Ishikawa (cell line): ENCODE results near the gene RAD51B.

Experiments used
- EP300 ChIP-seq: IDR thresholded peaks from 2 replicates; pipeline ENCODE4 v1.6.1; 2012; ENCODE audit warnings: borderline replicate concordance
- FOXM1 ChIP-seq: IDR thresholded peaks from 2 replicates; pipeline ENCODE4 v1.6.1; 2012; ENCODE audit warnings: low read depth, borderline replicate concordance
- RAD21 ChIP-seq: IDR thresholded peaks from 2 replicates; pipeline ENCODE4 v1.6.1; 2012; ENCODE audit warnings: low read depth
- REST ChIP-seq: IDR thresholded peaks from 2 replicates; pipeline ENCODE4 v1.6.1; 2012; ENCODE audit warnings: low read depth, mild to moderate bottlenecking
- TAF1 ChIP-seq: IDR thresholded peaks from 2 replicates; pipeline ENCODE4 v1.6.1; 2012; ENCODE audit warnings: low read depth, mild to moderate bottlenecking
- TCF12 ChIP-seq: IDR thresholded peaks from 2 replicates; pipeline ENCODE4 v1.6.1; 2012; ENCODE audit warnings: low read depth
- TEAD4 ChIP-seq: IDR thresholded peaks from 2 replicates; pipeline ENCODE4 v1.6.1; 2012
- YY1 ChIP-seq: IDR thresholded peaks from 2 replicates; pipeline ENCODE4 v1.6.1; 2012; ENCODE audit warnings: low read depth

- no peak for TF ChIP-seq TAF1
- TF ChIP-seq FOXM1 = no peak
- TF ChIP-seq EP300 = no peak
- TF ChIP-seq REST = no peak
- TF ChIP-seq TEAD4 = no peak
- no peak for TF ChIP-seq RAD21
- TF ChIP-seq TCF12 = no peak
- TF ChIP-seq YY1 = no peak
Measured at GRCh38 chr14:68214431-68214830, 394.9 kb downstream of the RAD51B start.
